Ascending aorta (tissue), 2 donors: ENCODE data around the gene KIF26B. TPM values are rescaled to one million over a fixed set of nuclear protein-coding genes. Genes with fewer than 3 reads are reported as not detected.

Experiments used
- DNase-seq, 2 donors: peaks; one replicate each; pipeline ENCODE4 v3.0.0-alpha.2; 2019; ENCODE audit warnings: low spot score in 2 of 2
- H3K27ac ChIP-seq, 2 donors: fragments of 200-600 bp; sonication (generic); one replicate each; pipeline ENCODE4 v1.5.1; 2016 to 2017; ENCODE audit warnings: mild to moderate bottlenecking in 1 of 2
- H3K27me3 ChIP-seq: fragments of 200-600 bp; sonication (generic); one replicate; pipeline ENCODE4 v1.5.1; 2017
- H3K36me3 ChIP-seq, 2 donors: fragments of 200-600 bp; sonication (generic); one replicate each; pipeline ENCODE4 v1.5.1; 2016
- H3K4me1 ChIP-seq, 2 donors: fragments of 200-600 bp; sonication (generic); one replicate each; pipeline ENCODE4 v1.5.1; 2016 to 2017; ENCODE audit warnings: mild to moderate bottlenecking in 1 of 2
- H3K4me3 ChIP-seq, 2 donors: fragments of 200-600 bp; sonication (generic); one replicate each; pipeline ENCODE4 v1.5.1; 2016 to 2017; ENCODE audit warnings: mild to moderate bottlenecking in 1 of 2
- H3K9me3 ChIP-seq, 2 donors: fragments of 200-600 bp; sonication (generic); one replicate each; pipeline ENCODE4 v1.5.1; 2016
- CTCF ChIP-seq, 3 experiments: fragments of 200-600 bp in 2 of 3; fragments of 450-650 bp in 1 of 3; sonication (generic) in 2 of 3; IDR thresholded peaks; one replicate each; pipeline ENCODE4 v1.5.1; 2016 to 2019; ENCODE audit warnings: antibody characterized with exemption in 3 of 3, mild to moderate bottlenecking in 1 of 3, moderate library complexity in 1 of 3
- intact Hi-C: fragments of 100-400 bp; cut with DNase I; formaldehyde crosslinking; loops from one replicate; pipeline ENCODE4 v1.15.1; 2023
- total RNA-seq: library from RNA; depleted of rRNA; stranded (reverse); fragments of >200 nt; gene quantifications from one replicate; pipeline ENCODE4 v1.1.0, GENCODE V29; 2016

KIF26B gene
- total RNA-seq, 1 donor from 2014 or later, result not detected

- Histone ChIP-seq H3K9me3 (peaks cover 5 to 35% of the 10 kb centered on the region in 2 donors), H3K27ac (no peak overlapping the region), H3K4me3 (no peak overlapping the region), H3K27me3 (no peaks in the 10 kb centered on the region), H3K36me3 (peaks cover 0 to 2% of the 10 kb centered on the region in 2 donors), H3K4me1 (no peaks in the 10 kb centered on the region)
- intact Hi-C loops, result no loop called here
- DNase-seq, result no peak
- no peak for TF ChIP-seq CTCF (IDR thresholded peaks at IDR 0.05)
Measured at GRCh38 chr1:245742896-245743295, 588.1 kb downstream of the KIF26B start.

- peaks cover 0 to 19% of the 10 kb centered on the region in 2 donors for H3K36me3 ChIP-seq
- no peak for DNase-seq
- H3K9me3 ChIP-seq, result peaks cover 5 to 32% of the 10 kb centered on the region in 2 donors
- no peak for TF ChIP-seq CTCF (IDR thresholded peaks at IDR 0.05)
- H3K4me3 ChIP-seq, result no peak overlapping the region
- H3K4me1 ChIP-seq, result no peaks in the 10 kb centered on the region
- no peak overlapping the region for H3K27ac ChIP-seq
- H3K27me3 ChIP-seq, result no peaks in the 10 kb centered on the region
- intact Hi-C loops, result no loop called here
Measured at GRCh38 chr1:245748240-245748639, 593.5 kb downstream of the KIF26B start.

GRCh38 chr1:245748646-245749045 is 593.9 kb downstream of the KIF26B start:
- DNase-seq, result no peak
- TF ChIP-seq CTCF (IDR thresholded peaks at IDR 0.05), result no peak
- H3K36me3 ChIP-seq, result peaks cover 0 to 19% of the 10 kb centered on the region in 2 donors
- no peak overlapping the region for H3K4me3 ChIP-seq
- H3K27ac ChIP-seq, result no peak overlapping the region
- peaks cover 5 to 32% of the 10 kb centered on the region in 2 donors for H3K9me3 ChIP-seq
- H3K27me3 ChIP-seq, result no peaks in the 10 kb centered on the region
- intact Hi-C loops, result no loop called here
- H3K4me1 ChIP-seq, result no peaks in the 10 kb centered on the region

GRCh38 chr1:245749053-245749452 is 594.3 kb downstream of the KIF26B start:
- DNase-seq, result no peak
- intact Hi-C loops, result no loop called here
- TF ChIP-seq CTCF (IDR thresholded peaks at IDR 0.05), result no peak
- peaks cover 5 to 32% of the 10 kb centered on the region in 2 donors for H3K9me3 ChIP-seq
- no peaks in the 10 kb centered on the region for H3K4me1 ChIP-seq
- H3K27me3 ChIP-seq, result no peaks in the 10 kb centered on the region
- no peak overlapping the region for H3K4me3 ChIP-seq
- peaks cover 0 to 19% of the 10 kb centered on the region in 2 donors for H3K36me3 ChIP-seq
- H3K27ac ChIP-seq, result no peak overlapping the region

GRCh38 chr1:245750261-245750660 is 595.5 kb downstream of the KIF26B start:
- intact Hi-C loops, result no loop called here
- no peaks in the 10 kb centered on the region for H3K27me3 ChIP-seq
- DNase-seq, result no peak
- TF ChIP-seq CTCF (IDR thresholded peaks at IDR 0.05), result no peak
- H3K36me3 ChIP-seq, result peaks cover 0 to 19% of the 10 kb centered on the region in 2 donors
- H3K4me3 ChIP-seq, result no peak overlapping the region
- H3K4me1 ChIP-seq, result no peaks in the 10 kb centered on the region
- H3K27ac ChIP-seq, result no peak overlapping the region
- H3K9me3 ChIP-seq, result peaks cover 5 to 34% of the 10 kb centered on the region in 2 donors

- no peak for TF ChIP-seq CTCF (IDR thresholded peaks at IDR 0.05)
- no peak for DNase-seq
- peaks cover 4 to 37% of the 10 kb centered on the region in 2 donors for H3K9me3 ChIP-seq
Measured at GRCh38 chr1:245751116-245751515, 596.3 kb downstream of the KIF26B start.

More at GRCh38 chr1:245751116-245751515, 596.3 kb downstream of the KIF26B start:
- H3K27me3 ChIP-seq, result no peaks in the 10 kb centered on the region
- H3K36me3 ChIP-seq, result peaks cover 0 to 19% of the 10 kb centered on the region in 2 donors
- H3K4me1 ChIP-seq, result no peaks in the 10 kb centered on the region
- H3K27ac ChIP-seq, result no peak overlapping the region
- H3K4me3 ChIP-seq, result no peak overlapping the region
- intact Hi-C loops, result no loop called here
